Neuronal stem cell (in vitro differentiated cells): ENCODE measurements around the gene STRN.

Experiments
- DNase-seq: peaks from one replicate; pipeline ENCODE4 v3.0.0-alpha.2; 2013; ENCODE audit warnings: low spot score
- H2AFZ ChIP-seq: one replicate; pipeline ENCODE4 v1.6.1; 2013; ENCODE audit warnings: mild to moderate bottlenecking, low read length, inconsistent platforms
- H2AK5ac ChIP-seq: 2 replicates; pipeline ENCODE4 v1.6.1; 2013; ENCODE audit warnings: low read depth, mild to moderate bottlenecking, inconsistent platforms, low read length, moderate library complexity, mixed read lengths
- H2BK120ac ChIP-seq: 2 replicates; pipeline ENCODE4 v1.6.1; 2013; ENCODE audit warnings: low read depth, mild to moderate bottlenecking, inconsistent platforms, low read length, moderate library complexity, mixed read lengths
- H2BK12ac ChIP-seq: one replicate; pipeline ENCODE4 v1.6.1; 2013; ENCODE audit warnings: low read length, inconsistent platforms
- H2BK15ac ChIP-seq: 2 replicates; pipeline ENCODE4 v1.6.1; 2013; ENCODE audit warnings: mild to moderate bottlenecking, low read length, inconsistent platforms, mixed read lengths
- H2BK5ac ChIP-seq: one replicate; pipeline ENCODE4 v1.6.1; 2013; ENCODE audit warnings: inconsistent platforms, mild to moderate bottlenecking, low read length, moderate library complexity
- H3K14ac ChIP-seq: one replicate; pipeline ENCODE4 v1.6.1; 2013; ENCODE audit warnings: low read length, inconsistent platforms
- H3K18ac ChIP-seq: 2 replicates; pipeline ENCODE4 v1.6.1; 2013; ENCODE audit warnings: low read length, inconsistent platforms
- H3K23ac ChIP-seq: 2 replicates; pipeline ENCODE4 v1.6.1; 2013; ENCODE audit warnings: low read depth, mild to moderate bottlenecking, mixed read lengths, low read length, inconsistent platforms; ENCODE audit not compliant: poor library complexity
- H3K27ac ChIP-seq: replicated peaks from 3 replicates; pipeline ENCODE4 v1.5.1; 2013; ENCODE audit warnings: low read length, inconsistent platforms
- H3K27me3 ChIP-seq, 3 experiments: 2 replicates each; pipeline ENCODE4 v1.6.1; 2013; ENCODE audit warnings: low read length in 3 of 3, mild to moderate bottlenecking in 2 of 3, inconsistent platforms in 1 of 3, low read depth in 1 of 3, mixed read lengths in 1 of 3, moderate library complexity in 1 of 3; ENCODE audit not compliant: control insufficient read depth in 3 of 3, insufficient read depth in 3 of 3
- H3K36me3 ChIP-seq, 2 donors: replicated peaks in 1 of 2; 2 replicates each; pipeline ENCODE4 v1.6.1; 2013; ENCODE audit warnings: low read length in 2 of 2; ENCODE audit not compliant: control insufficient read depth in 2 of 2, insufficient read depth in 2 of 2
- H3K4ac ChIP-seq: 2 replicates; pipeline ENCODE4 v1.6.1; 2013; ENCODE audit warnings: inconsistent platforms, mild to moderate bottlenecking, low read length, moderate library complexity
- H3K4me1 ChIP-seq, 2 donors: 1 replicate in 1 of 2; 2 replicates in 1 of 2; pipeline ENCODE4 v1.6.1; 2013; ENCODE audit warnings: low read length in 2 of 2, low read depth in 1 of 2; ENCODE audit not compliant: control insufficient read depth in 2 of 2, insufficient read depth in 1 of 2
- H3K4me2 ChIP-seq: one replicate; pipeline ENCODE4 v1.6.1; 2013; ENCODE audit warnings: mild to moderate bottlenecking, low read length, inconsistent platforms; ENCODE audit not compliant: insufficient read depth, poor library complexity, severe bottlenecking
- H3K4me3 ChIP-seq, 2 donors: 2 replicates each; pipeline ENCODE4 v1.5.1; 2013; ENCODE audit warnings: low read length in 2 of 2, mild to moderate bottlenecking in 2 of 2, inconsistent platforms in 1 of 2, moderate library complexity in 1 of 2
- H3K79me1 ChIP-seq: one replicate; pipeline ENCODE4 v1.6.1; 2013; ENCODE audit warnings: low read depth, mild to moderate bottlenecking, inconsistent platforms, low read length, moderate library complexity
- H3K9ac ChIP-seq: one replicate; pipeline ENCODE4 v1.6.1; 2013; ENCODE audit warnings: mild to moderate bottlenecking, low read depth, low read length, inconsistent platforms; ENCODE audit not compliant: poor library complexity
- H3K9me3 ChIP-seq, 2 donors: replicated peaks in 1 of 2; 2 replicates each; pipeline versions ENCODE3 to v1.6.1; 2013; ENCODE audit warnings: low read length in 2 of 2, mild to moderate bottlenecking in 2 of 2, inconsistent platforms in 1 of 2, low read depth in 1 of 2, mixed read lengths in 1 of 2, moderate library complexity in 1 of 2; ENCODE audit not compliant: control insufficient read depth in 2 of 2, insufficient read depth in 1 of 2
- H4K8ac ChIP-seq: one replicate; pipeline ENCODE4 v1.6.1; 2013; ENCODE audit warnings: low read depth, mild to moderate bottlenecking, inconsistent platforms, low read length, moderate library complexity
- H4K91ac ChIP-seq: one replicate; pipeline ENCODE4 v1.6.1; 2013; ENCODE audit warnings: low read length, low read depth, mild to moderate bottlenecking, inconsistent platforms; ENCODE audit not compliant: poor library complexity
- WGBS, 2 donors: extraction: QIAGEN DNeasy Blood & Tissue Kit; methylation state at CpG; one replicate each; pipeline ENCODE4 v1.1.7; 2013; ENCODE audit warnings: missing lambda C conversion rate in 2 of 2, mixed read lengths in 1 of 2; ENCODE audit not compliant: insufficient read length in 2 of 2, insufficient replicate concordance in 1 of 2; ENCODE audit errors: extremely low coverage in 2 of 2; 5-methylcytosine and 5-hydroxymethylcytosine counted together

The STRN gene

GRCh38 chr2:36993841-36994620, 27.7 kb upstream of the STRN start:
- H3K18ac ChIP-seq: no peak overlapping the region
- H3K4me1 ChIP-seq: no peaks in the 10 kb centered on the region
- H4K91ac ChIP-seq: no peak overlapping the region

GRCh38 chr2:36988008-36988407, 21.7 kb upstream of the STRN start:
- no peak overlapping the region for H3K4ac ChIP-seq
- no peak overlapping the region for H3K18ac ChIP-seq
- H2BK120ac ChIP-seq: no peak overlapping the region
- H3K79me1 ChIP-seq: no peaks in the 10 kb centered on the region
- H2BK5ac ChIP-seq: no peak overlapping the region
- no peaks in the 10 kb centered on the region for H3K4me1 ChIP-seq
- no peak overlapping the region for H3K23ac ChIP-seq
- H3K36me3 ChIP-seq: peaks cover 0 to 9% of the 10 kb centered on the region in 2 donors
- no peak overlapping the region for H2BK12ac ChIP-seq
- H3K9me3 ChIP-seq: no peaks in the 10 kb centered on the region
- H2AFZ ChIP-seq: no peak overlapping the region
- no peak overlapping the region for H2BK15ac ChIP-seq
- no CpG with 5 or more reads among the region's 6 CpGs for WGBS, 2 donors
- H3K4me2 ChIP-seq: no peak overlapping the region
- H4K8ac ChIP-seq: no peak overlapping the region
- H3K27ac ChIP-seq: no peak overlapping the region
- no peak overlapping the region for H3K14ac ChIP-seq
- H3K9ac ChIP-seq: no peak overlapping the region
- H4K91ac ChIP-seq: no peak overlapping the region
- no peaks in the 10 kb centered on the region for H3K27me3 ChIP-seq
- DNase-seq: no peak
- no peak overlapping the region for H2AK5ac ChIP-seq
- no peak overlapping the region for H3K4me3 ChIP-seq

More at GRCh38 chr2:36993841-36994620, 27.7 kb upstream of the STRN start:
- Histone ChIP-seq H2BK120ac (no peak overlapping the region), H2AK5ac (no peak overlapping the region), H3K14ac (no peak overlapping the region), H3K4ac (no peak overlapping the region), H3K79me1 (no peaks in the 10 kb centered on the region), H2AFZ (no peak overlapping the region), H2BK5ac (no peak overlapping the region), H2BK15ac (no peak overlapping the region), H3K27ac (no peak overlapping the region), H3K9me3 (no peaks in the 10 kb centered on the region), H4K8ac (no peak overlapping the region), H3K23ac (no peak overlapping the region), H3K36me3 (peaks cover 0 to 11% of the 10 kb centered on the region in 2 donors), H3K9ac (no peak overlapping the region), H3K4me3 (no peak overlapping the region), H3K4me2 (no peak overlapping the region), H2BK12ac (no peak overlapping the region), H3K27me3 (no peaks in the 10 kb centered on the region)
- DNase-seq: no peak
- no CpG with 5 or more reads among the region's 6 CpGs for WGBS, 2 donors

- Histone ChIP-seq H3K4ac (no peak overlapping the region), H3K9me3 (no peaks in the 10 kb centered on the region), H4K8ac (no peak overlapping the region), H3K36me3 (peaks cover 2 to 8% of the 10 kb centered on the region in 2 donors), H4K91ac (no peak overlapping the region), H2AK5ac (no peak overlapping the region), H3K18ac (no peak overlapping the region), H3K23ac (no peak overlapping the region), H3K79me1 (no peaks in the 10 kb centered on the region), H3K4me1 (no peaks in the 10 kb centered on the region), H3K14ac (no peak overlapping the region), H2AFZ (no peak overlapping the region), H2BK12ac (no peak overlapping the region), H3K4me2 (no peak overlapping the region), H2BK5ac (no peak overlapping the region), H3K9ac (no peak overlapping the region), H3K27ac (no peak overlapping the region), H2BK120ac (no peak overlapping the region), H2BK15ac (no peak overlapping the region), H3K4me3 (no peak overlapping the region), H3K27me3 (no peaks in the 10 kb centered on the region)
- WGBS, 2 donors: no CpG with 5 or more reads among the region's 3 CpGs
- no peak for DNase-seq
Measured at GRCh38 chr2:36982467-36982866, 16.1 kb upstream of the STRN start.

DNA sequence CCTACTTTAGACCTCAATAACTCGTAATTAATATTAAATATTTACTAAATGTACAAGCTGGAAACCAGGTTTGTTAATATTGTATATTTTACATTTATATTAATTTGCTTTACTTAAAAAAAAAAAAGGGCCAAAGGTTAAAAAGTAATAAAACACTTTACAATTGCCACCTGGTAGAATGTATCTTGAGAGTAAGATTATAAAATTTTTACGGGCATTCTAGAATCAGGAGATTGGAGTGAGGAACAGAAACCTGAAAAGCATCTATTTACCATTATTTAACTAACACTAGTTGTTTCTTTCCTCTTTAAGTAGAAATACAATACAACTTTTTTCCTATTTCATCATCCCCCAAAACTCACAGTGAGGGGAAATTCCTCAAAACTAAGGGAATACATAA, 15.6 kb upstream of the STRN start:
- no peak for DNase-seq
- no peak overlapping the region for H2BK15ac ChIP-seq
- no peak overlapping the region for H2BK120ac ChIP-seq
- no peaks in the 10 kb centered on the region for H3K4me1 ChIP-seq
- no peak overlapping the region for H2AK5ac ChIP-seq
- no peaks in the 10 kb centered on the region for H3K9me3 ChIP-seq
- H3K18ac ChIP-seq: no peak overlapping the region
- no peaks in the 10 kb centered on the region for H3K27me3 ChIP-seq
- H4K8ac ChIP-seq: no peak overlapping the region
- H4K91ac ChIP-seq: no peak overlapping the region
- H3K4me2 ChIP-seq: no peak overlapping the region
- no peak overlapping the region for H2BK12ac ChIP-seq
- no peak overlapping the region for H3K4ac ChIP-seq
- peaks cover 2 to 6% of the 10 kb centered on the region in 2 donors for H3K36me3 ChIP-seq
- H3K4me3 ChIP-seq: no peak overlapping the region
- no peak overlapping the region for H3K27ac ChIP-seq
- WGBS, 2 donors: no CpG with 5 or more reads among the region's 2 CpGs
- no peaks in the 10 kb centered on the region for H3K79me1 ChIP-seq
- no peak overlapping the region for H2AFZ ChIP-seq
- no peak overlapping the region for H3K23ac ChIP-seq
- no peak overlapping the region for H3K14ac ChIP-seq
- no peak overlapping the region for H2BK5ac ChIP-seq
- H3K9ac ChIP-seq: no peak overlapping the region
